Measurements from ENCODE around the gene NOP58.

The NOP58 gene

DNA sequence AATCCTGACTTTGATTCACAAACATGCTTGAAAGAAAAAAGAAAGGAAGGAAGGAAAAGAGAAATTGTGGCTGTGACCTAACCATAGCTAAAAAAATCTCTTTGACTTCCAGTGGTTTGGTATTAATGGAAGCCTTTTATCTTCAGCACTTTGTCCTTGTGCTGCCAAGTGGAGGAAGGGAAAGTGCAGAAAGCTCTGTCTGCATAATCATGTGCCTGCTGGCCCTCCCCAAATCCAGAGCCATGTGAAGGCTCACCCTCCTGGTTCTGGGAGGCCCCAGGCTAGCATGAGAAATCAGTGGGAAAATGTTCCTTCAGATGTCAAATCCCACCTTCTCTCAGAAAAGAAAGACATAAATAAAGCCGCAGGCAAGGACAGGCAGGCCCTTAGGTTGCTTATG lies 62.3 kb downstream of the NOP58 start:
- ATAC-seq = no peak
- TF ChIP-seq ZFP3 (CRISPR knock-in tag; IDR thresholded peaks at IDR 0.05) (no peak), ZFP30 (CRISPR knock-in tag; IDR thresholded peaks at IDR 0.05) (no peak), ZNF70 (CRISPR knock-in tag; IDR thresholded peaks at IDR 0.05) (no peak), OSR1 (CRISPR knock-in tag; IDR thresholded peaks at IDR 0.05) (no peak), ISL1 (CRISPR knock-in tag; IDR thresholded peaks at IDR 0.05) (no peak), PPARA (CRISPR knock-in tag; IDR thresholded peaks at IDR 0.05; ENCODE audit: borderline replicate concordance) (no peak), CSDC2 (CRISPR knock-in tag; IDR thresholded peaks at IDR 0.05) (no peak), ZNF565 (CRISPR knock-in tag; conservative IDR thresholded peaks at IDR 0.05; ENCODE audit: low read depth) (no peak), ZC3H10 (CRISPR knock-in tag; IDR thresholded peaks at IDR 0.05) (no peak)
- TF ChIP-seq, protein P1, sequence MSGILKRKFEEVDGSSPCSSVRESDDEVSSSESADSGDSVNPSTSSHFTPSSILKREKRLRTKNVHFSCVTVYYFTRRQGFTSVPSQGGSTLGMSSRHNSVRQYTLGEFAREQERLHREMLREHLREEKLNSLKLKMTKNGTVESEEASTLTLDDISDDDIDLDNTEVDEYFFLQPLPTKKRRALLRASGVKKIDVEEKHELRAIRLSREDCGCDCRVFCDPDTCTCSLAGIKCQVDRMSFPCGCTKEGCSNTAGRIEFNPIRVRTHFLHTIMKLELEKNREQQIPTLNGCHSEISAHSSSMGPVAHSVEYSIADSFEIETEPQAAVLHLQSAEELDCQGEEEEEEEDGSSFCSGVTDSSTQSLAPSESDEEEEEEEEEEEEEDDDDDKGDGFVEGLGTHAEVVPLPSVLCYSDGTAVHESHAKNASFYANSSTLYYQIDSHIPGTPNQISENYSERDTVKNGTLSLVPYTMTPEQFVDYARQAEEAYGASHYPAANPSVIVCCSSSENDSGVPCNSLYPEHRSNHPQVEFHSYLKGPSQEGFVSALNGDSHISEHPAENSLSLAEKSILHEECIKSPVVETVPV (CRISPR knock-in tag; IDR thresholded peaks at IDR 0.05) = no peak
- TF ChIP-seq, protein P2, sequence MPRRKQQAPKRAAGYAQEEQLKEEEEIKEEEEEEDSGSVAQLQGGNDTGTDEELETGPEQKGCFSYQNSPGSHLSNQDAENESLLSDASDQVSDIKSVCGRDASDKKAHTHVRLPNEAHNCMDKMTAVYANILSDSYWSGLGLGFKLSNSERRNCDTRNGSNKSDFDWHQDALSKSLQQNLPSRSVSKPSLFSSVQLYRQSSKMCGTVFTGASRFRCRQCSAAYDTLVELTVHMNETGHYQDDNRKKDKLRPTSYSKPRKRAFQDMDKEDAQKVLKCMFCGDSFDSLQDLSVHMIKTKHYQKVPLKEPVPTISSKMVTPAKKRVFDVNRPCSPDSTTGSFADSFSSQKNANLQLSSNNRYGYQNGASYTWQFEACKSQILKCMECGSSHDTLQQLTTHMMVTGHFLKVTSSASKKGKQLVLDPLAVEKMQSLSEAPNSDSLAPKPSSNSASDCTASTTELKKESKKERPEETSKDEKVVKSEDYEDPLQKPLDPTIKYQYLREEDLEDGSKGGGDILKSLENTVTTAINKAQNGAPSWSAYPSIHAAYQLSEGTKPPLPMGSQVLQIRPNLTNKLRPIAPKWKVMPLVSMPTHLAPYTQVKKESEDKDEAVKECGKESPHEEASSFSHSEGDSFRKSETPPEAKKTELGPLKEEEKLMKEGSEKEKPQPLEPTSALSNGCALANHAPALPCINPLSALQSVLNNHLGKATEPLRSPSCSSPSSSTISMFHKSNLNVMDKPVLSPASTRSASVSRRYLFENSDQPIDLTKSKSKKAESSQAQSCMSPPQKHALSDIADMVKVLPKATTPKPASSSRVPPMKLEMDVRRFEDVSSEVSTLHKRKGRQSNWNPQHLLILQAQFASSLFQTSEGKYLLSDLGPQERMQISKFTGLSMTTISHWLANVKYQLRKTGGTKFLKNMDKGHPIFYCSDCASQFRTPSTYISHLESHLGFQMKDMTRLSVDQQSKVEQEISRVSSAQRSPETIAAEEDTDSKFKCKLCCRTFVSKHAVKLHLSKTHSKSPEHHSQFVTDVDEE (CRISPR knock-in tag; IDR thresholded peaks at IDR 0.05) = no peak
- TF ChIP-seq, protein P3, sequence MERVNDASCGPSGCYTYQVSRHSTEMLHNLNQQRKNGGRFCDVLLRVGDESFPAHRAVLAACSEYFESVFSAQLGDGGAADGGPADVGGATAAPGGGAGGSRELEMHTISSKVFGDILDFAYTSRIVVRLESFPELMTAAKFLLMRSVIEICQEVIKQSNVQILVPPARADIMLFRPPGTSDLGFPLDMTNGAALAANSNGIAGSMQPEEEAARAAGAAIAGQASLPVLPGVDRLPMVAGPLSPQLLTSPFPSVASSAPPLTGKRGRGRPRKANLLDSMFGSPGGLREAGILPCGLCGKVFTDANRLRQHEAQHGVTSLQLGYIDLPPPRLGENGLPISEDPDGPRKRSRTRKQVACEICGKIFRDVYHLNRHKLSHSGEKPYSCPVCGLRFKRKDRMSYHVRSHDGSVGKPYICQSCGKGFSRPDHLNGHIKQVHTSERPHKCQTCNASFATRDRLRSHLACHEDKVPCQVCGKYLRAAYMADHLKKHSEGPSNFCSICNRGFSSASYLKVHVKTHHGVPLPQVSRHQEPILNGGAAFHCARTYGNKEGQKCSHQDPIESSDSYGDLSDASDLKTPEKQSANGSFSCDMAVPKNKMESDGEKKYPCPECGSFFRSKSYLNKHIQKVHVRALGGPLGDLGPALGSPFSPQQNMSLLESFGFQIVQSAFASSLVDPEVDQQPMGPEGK (CRISPR knock-in tag; IDR thresholded peaks at IDR 0.05; ENCODE audit: borderline replicate concordance) = no peak
- TF ChIP-seq, protein P4, sequence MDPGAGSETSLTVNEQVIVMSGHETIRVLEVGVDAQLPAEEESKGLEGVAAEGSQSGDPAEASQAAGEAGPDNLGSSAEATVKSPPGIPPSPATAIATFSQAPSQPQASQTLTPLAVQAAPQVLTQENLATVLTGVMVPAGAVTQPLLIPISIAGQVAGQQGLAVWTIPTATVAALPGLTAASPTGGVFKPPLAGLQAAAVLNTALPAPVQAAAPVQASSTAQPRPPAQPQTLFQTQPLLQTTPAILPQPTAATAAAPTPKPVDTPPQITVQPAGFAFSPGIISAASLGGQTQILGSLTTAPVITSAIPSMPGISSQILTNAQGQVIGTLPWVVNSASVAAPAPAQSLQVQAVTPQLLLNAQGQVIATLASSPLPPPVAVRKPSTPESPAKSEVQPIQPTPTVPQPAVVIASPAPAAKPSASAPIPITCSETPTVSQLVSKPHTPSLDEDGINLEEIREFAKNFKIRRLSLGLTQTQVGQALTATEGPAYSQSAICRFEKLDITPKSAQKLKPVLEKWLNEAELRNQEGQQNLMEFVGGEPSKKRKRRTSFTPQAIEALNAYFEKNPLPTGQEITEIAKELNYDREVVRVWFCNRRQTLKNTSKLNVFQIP (CRISPR knock-in tag; IDR thresholded peaks at IDR 0.05; ENCODE audit: borderline replicate concordance, low read depth) = no peak

DNA sequence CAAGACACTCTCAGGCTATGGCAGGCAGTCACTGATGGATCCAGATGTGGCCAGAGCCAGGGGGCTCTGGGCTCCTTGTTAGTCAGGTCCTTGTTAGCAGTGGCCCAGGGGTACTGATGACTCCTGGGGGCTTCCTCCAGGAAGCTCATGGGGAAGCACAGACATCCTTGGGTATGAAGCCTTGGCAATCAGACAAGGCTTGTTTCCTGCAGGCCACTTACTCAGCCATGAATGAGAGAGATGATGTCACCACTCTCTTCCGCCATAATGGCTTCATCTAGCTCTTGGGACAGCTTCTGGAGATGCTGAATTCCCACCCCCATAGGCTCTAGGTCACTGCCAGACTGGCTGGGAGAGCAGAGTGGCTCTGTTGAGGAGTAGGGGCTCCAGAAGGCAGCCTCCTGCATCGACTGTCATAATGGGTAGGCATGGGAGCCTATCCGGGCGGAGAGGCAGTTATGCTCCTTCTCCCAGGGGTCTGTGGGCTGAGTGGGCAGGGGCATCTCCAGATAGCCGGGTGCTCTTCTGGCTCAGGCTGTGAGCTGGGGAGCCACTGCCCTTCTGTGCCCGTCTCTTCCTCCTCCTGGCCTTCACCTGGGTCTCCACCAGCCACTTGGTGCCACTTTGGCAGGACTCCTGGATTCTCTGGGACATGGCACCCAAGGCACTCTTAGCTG lies 70.4 kb downstream of the NOP58 start:
- ATAC-seq = no peak
- no peak for TF ChIP-seq ESRRG (CRISPR knock-in tag; IDR thresholded peaks at IDR 0.05)
- TF ChIP-seq, protein P5, sequence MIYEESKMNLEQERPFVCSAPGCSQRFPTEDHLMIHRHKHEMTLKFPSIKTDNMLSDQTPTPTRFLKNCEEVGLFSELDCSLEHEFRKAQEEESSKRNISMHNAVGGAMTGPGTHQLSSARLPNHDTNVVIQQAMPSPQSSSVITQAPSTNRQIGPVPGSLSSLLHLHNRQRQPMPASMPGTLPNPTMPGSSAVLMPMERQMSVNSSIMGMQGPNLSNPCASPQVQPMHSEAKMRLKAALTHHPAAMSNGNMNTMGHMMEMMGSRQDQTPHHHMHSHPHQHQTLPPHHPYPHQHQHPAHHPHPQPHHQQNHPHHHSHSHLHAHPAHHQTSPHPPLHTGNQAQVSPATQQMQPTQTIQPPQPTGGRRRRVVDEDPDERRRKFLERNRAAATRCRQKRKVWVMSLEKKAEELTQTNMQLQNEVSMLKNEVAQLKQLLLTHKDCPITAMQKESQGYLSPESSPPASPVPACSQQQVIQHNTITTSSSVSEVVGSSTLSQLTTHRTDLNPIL (CRISPR knock-in tag; IDR thresholded peaks at IDR 0.05; ENCODE audit: low read depth) = no peak
- no peak for TF ChIP-seq ZFP30 (CRISPR knock-in tag; IDR thresholded peaks at IDR 0.05)
- TF ChIP-seq, protein P1 (CRISPR knock-in tag; IDR thresholded peaks at IDR 0.05) = no peak
- TF ChIP-seq, protein P4 (CRISPR knock-in tag; IDR thresholded peaks at IDR 0.05; ENCODE audit: borderline replicate concordance, low read depth) = no peak
- TF ChIP-seq TCF4 (CRISPR knock-in tag; IDR thresholded peaks at IDR 0.05; ENCODE audit: borderline replicate concordance) = no peak
- TF ChIP-seq, protein P3 (CRISPR knock-in tag; IDR thresholded peaks at IDR 0.05; ENCODE audit: borderline replicate concordance) = no peak
- no peak for TF ChIP-seq ZC3H10 (CRISPR knock-in tag; IDR thresholded peaks at IDR 0.05)
- no peak for TF ChIP-seq BACH2 (CRISPR knock-in tag; IDR thresholded peaks at IDR 0.05; ENCODE audit: borderline replicate concordance)
- TF ChIP-seq ZNF8 (CRISPR knock-in tag; IDR thresholded peaks at IDR 0.05) = no peak
- TF ChIP-seq GLIS3 (CRISPR knock-in tag; IDR thresholded peaks at IDR 0.05) = no peak
- TF ChIP-seq ZNF565 (CRISPR knock-in tag; conservative IDR thresholded peaks at IDR 0.05; ENCODE audit: low read depth) = no peak
- no peak for TF ChIP-seq ZNF70 (CRISPR knock-in tag; IDR thresholded peaks at IDR 0.05)
- TF ChIP-seq RARB (CRISPR knock-in tag; IDR thresholded peaks at IDR 0.05) = no peak
- no peak for TF ChIP-seq CSDC2 (CRISPR knock-in tag; IDR thresholded peaks at IDR 0.05)
- TF ChIP-seq, protein P2 (CRISPR knock-in tag; IDR thresholded peaks at IDR 0.05) = no peak

Measured in SK-N-SH treated with all-trans-retinoic acid at 6 μM for 48 hours (cell line).